HepG2 (cell line): ENCODE measurements around the gene ARHGAP23. TPM values are rescaled to one million over a fixed set of nuclear protein-coding genes. Genes with fewer than 3 reads are reported as not detected.

ENCODE experiments used
- ATAC-seq: fragments of 200-7000 bp; cut with Tn5 transposase; 3 replicates; pipeline ENCODE4 v1.9.1; 2020; ENCODE audit warnings: mild to moderate bottlenecking, moderate library complexity
- BruUV-seq: library from RNA; stranded (reverse); fragments of 400-500 nt; replicated peaks from 2 replicates; lab custom pipeline; 2021; lab: Mats Ljungman, UMichigan
- CTCF ChIA-PET: fragments of 300-600 bp; formaldehyde crosslinking; extraction: SDS; loops from one replicate; lab custom pipeline; 2021; ENCODE audit warnings: low total read pairs, inconsistent platforms, low intra/inter-chr PET ratio; lab: Yijun Ruan, JAX
- POLR2A ChIA-PET: fragments of 350-600 bp; sonication (Branson Sonifier 250); formaldehyde crosslinking; loops from one replicate; lab custom pipeline; 2020; ENCODE audit warnings: antibody characterized with exemption, inconsistent platforms; lab: Yijun Ruan, JAX
- DNase-seq: peaks from one replicate; pipeline ENCODE4 v3.0.0-alpha.2; 2015; ENCODE audit warnings: low spot score
- FAIRE-seq: peaks from 3 replicates; lab custom pipeline; 2011; peaks lifted over from hg19 to GRCh38; lab: Jason Lieb, UNC
- H2AFZ ChIP-seq: one replicate; pipeline ENCODE4 v1.6.1; 2011; ENCODE audit warnings: low read length, inconsistent platforms
- H3K27ac ChIP-seq: fragments of 300-600 bp; 3 replicates; pipeline ENCODE4 v1.8.0; 2011; ENCODE audit warnings: mixed run types, mild to moderate bottlenecking, mixed read lengths, low read length, inconsistent platforms; ENCODE audit not compliant: insufficient read depth; ENCODE audit errors: extremely low read length
- H3K27me3 ChIP-seq, 2 experiments: fragments of 200-600 bp in 1 of 2; 2 replicates in 1 of 2; 3 replicates in 1 of 2; pipeline versions ENCODE4 v1.6.0 to v1.8.0; 2011; ENCODE audit warnings: low read length in 2 of 2, mild to moderate bottlenecking in 2 of 2, moderate library complexity in 2 of 2, inconsistent platforms in 1 of 2; ENCODE audit not compliant: insufficient read depth in 2 of 2, control insufficient read depth in 1 of 2
- H3K36me3 ChIP-seq, 2 experiments: fragments of 200-600 bp in 1 of 2; replicated peaks in 1 of 2; 2 replicates in 1 of 2; 3 replicates in 1 of 2; pipeline versions ENCODE4 v1.5.1 to v1.8.0; 2011; ENCODE audit warnings: low read length in 2 of 2, inconsistent platforms in 1 of 2; ENCODE audit not compliant: insufficient read depth in 2 of 2, control insufficient read depth in 1 of 2
- H3K4me1 ChIP-seq: 2 replicates; pipeline ENCODE4 v1.5.1; 2012; ENCODE audit warnings: low read length, inconsistent platforms; ENCODE audit not compliant: insufficient read depth
- H3K4me2 ChIP-seq: 2 replicates; pipeline ENCODE4 v1.6.0; 2011; ENCODE audit warnings: low read depth, low read length, inconsistent platforms
- H3K4me3 ChIP-seq, 3 experiments: fragments of 200-600 bp in 1 of 3; sonication (generic), shearing (Covaris generic) in 1 of 3; replicated peaks in 1 of 3; 2 replicates each; pipeline ENCODE4 v1.5.1; 2011 to 2016; ENCODE audit warnings: low read length in 3 of 3, inconsistent platforms in 2 of 3, low read depth in 2 of 3, mild to moderate bottlenecking in 2 of 3, control low read depth in 1 of 3, mixed read lengths in 1 of 3; ENCODE audit not compliant: insufficient read depth in 1 of 3
- H3K79me2 ChIP-seq: one replicate; pipeline ENCODE4 v1.6.1; 2011; ENCODE audit warnings: low read length, inconsistent platforms; ENCODE audit not compliant: insufficient read depth
- H3K9ac ChIP-seq: 2 replicates; pipeline ENCODE4 v1.6.0; 2011; ENCODE audit warnings: mild to moderate bottlenecking, low read depth, low read length, inconsistent platforms; ENCODE audit not compliant: insufficient read depth
- H3K9me3 ChIP-seq: 2 replicates; pipeline ENCODE4 v1.5.1; 2012; ENCODE audit warnings: mild to moderate bottlenecking, low read length
- H4K20me1 ChIP-seq: 2 replicates; pipeline ENCODE4 v1.6.0; 2011; ENCODE audit warnings: inconsistent platforms, mild to moderate bottlenecking, low read length, moderate library complexity; ENCODE audit not compliant: insufficient read depth
- CEBPZ ChIP-seq: IDR thresholded peaks from 2 replicates; pipeline ENCODE4 v1.6.1; 2012; ENCODE audit warnings: low read length, improper control_type of control experiment
- FOSL2 ChIP-seq: sonication (generic); formaldehyde crosslinking; IDR thresholded peaks from 2 replicates; pipeline ENCODE4 v1.4.0; 2020; ENCODE audit warnings: missing genetic modification reagents
- KMT2B ChIP-seq: IDR thresholded peaks from 2 replicates; pipeline ENCODE4 v1.6.1; 2016; ENCODE audit warnings: missing genetic modification reagents, missing compliant biosample characterization
- ONECUT2 ChIP-seq: sonication (generic); formaldehyde crosslinking; IDR thresholded peaks from 2 replicates; pipeline ENCODE4 v1.4.0; 2020; ENCODE audit warnings: missing genetic modification reagents
- POLR2G ChIP-seq: fragments of 200-400 bp; formaldehyde crosslinking; IDR thresholded peaks from 2 replicates; pipeline ENCODE4 v1.6.1; 2018; ENCODE audit warnings: mild to moderate bottlenecking, low read depth, low read length, moderate library complexity
- TFDP1 ChIP-seq: IDR thresholded peaks from 2 replicates; pipeline ENCODE4 v1.6.1; 2016; ENCODE audit warnings: missing compliant biosample characterization, missing genetic modification reagents, borderline replicate concordance
- ZBTB46 ChIP-seq: sonication (generic); formaldehyde crosslinking; IDR thresholded peaks from 2 replicates; pipeline ENCODE4 v1.4.0; 2020; ENCODE audit warnings: mild to moderate bottlenecking, missing genetic modification reagents, borderline replicate concordance
- ZBTB7A ChIP-seq: sonication (generic); formaldehyde crosslinking; IDR thresholded peaks from 2 replicates; pipeline ENCODE4 v1.8.0; 2022; ENCODE audit warnings: mild to moderate bottlenecking, missing genetic modification reagents
- ZNF550 ChIP-seq: sonication (generic); formaldehyde crosslinking; IDR thresholded peaks from 2 replicates; pipeline ENCODE4 v1.4.0; 2020; ENCODE audit warnings: mild to moderate bottlenecking, missing genetic modification reagents, borderline replicate concordance
- ZNF670 ChIP-seq: sonication (generic); formaldehyde crosslinking; IDR thresholded peaks from 2 replicates; pipeline ENCODE4 v1.8.0; 2022; ENCODE audit warnings: mild to moderate bottlenecking, missing genetic modification reagents, borderline replicate concordance
- ZNF761 ChIP-seq: sonication (generic); formaldehyde crosslinking; conservative IDR thresholded peaks from 2 replicates; pipeline ENCODE4 v1.4.0; 2020; ENCODE audit warnings: mild to moderate bottlenecking, missing genetic modification reagents
- ZNF800 ChIP-seq: sonication (generic); formaldehyde crosslinking; IDR thresholded peaks from 2 replicates; pipeline ENCODE4 v1.4.0; 2020; ENCODE audit warnings: missing genetic modification reagents
- ZZZ3 ChIP-seq: sonication (generic); formaldehyde crosslinking; IDR thresholded peaks from 2 replicates; pipeline ENCODE4 v1.4.0; 2020; ENCODE audit warnings: missing genetic modification reagents, mild to moderate bottlenecking, borderline replicate concordance
- WGBS: methylation state at CpG from one replicate; pipeline ENCODE4 v1.1.6; 2017; ENCODE audit warnings: low lambda C conversion rate; 5-methylcytosine and 5-hydroxymethylcytosine counted together
- in situ Hi-C: cut with HindIII; loops from 2 replicates; pipeline ENCODE4 v1.10.0; 2017; ENCODE audit warnings: low pct_unique_long_range_greater_than_20kb; ENCODE audit not compliant: extremely low pct_ligation_motif_present
- intact Hi-C: fragments of 100-400 bp; cut with micrococcal nuclease; formaldehyde crosslinking; loops from one replicate; pipeline ENCODE4 v1.10.0; 2022; ENCODE audit not compliant: unreplicated experiment
- polyA plus RNA-seq, 8 experiments: library from polyadenylated mRNA; depleted of rRNA in 3 of 8; stranded (reverse) in 7 of 8; unstranded in 1 of 8; fragments of >200 nt; fragmentation: Illumina TruSeq in 4 of 8; extraction: Trizol in 4 of 8; gene quantifications; 2 replicates each; pipeline versions ENCODE4 v1.2.1 to v1.2.3, GENCODE V29; 2011 to 2016; ENCODE audit warnings: low read depth in 4 of 8, missing spikeins in 1 of 8, mixed read lengths in 1 of 8; ENCODE audit not compliant: insufficient read depth in 1 of 8
- total RNA-seq, 5 experiments: library from RNA; depleted of rRNA; stranded (reverse); fragments of >200 nt; fragmentation: Illumina TruSeq; extraction: Trizol; gene quantifications; 2 replicates each; pipeline ENCODE4 v1.2.3, GENCODE V29; 2016; ENCODE audit warnings: low read depth in 1 of 5

ARHGAP23 gene
- total and polyA plus RNA-seq, 2 of the 13 experiments (the other 11 are each of a cell fraction or from before 2014, with no cell fraction given) = 0.03 TPM; not detected in 1

- no peak for FAIRE-seq
- Histone ChIP-seq H3K79me2 (no peaks in the 10 kb centered on the region), H3K27me3 (peaks cover 0 to 2% of the 10 kb centered on the region in 2 experiments; a peak in 1 of 5 replicates), H3K4me1 (peaks cover 39% of the 10 kb centered on the region), H3K4me3 (peak overlapping the region; percentile 13 to 67 (median 37); a peak in 5 of 6 replicates), H3K36me3 (no peaks in the 10 kb centered on the region), H2AFZ (no peak overlapping the region), H4K20me1 (no peaks in the 10 kb centered on the region), H3K9me3 (no peaks in the 10 kb centered on the region), H3K9ac (no peak overlapping the region), H3K4me2 (peak overlapping the region; percentile 81), H3K27ac (no peak overlapping the region)
- BruUV-seq = no TSS peak
- in situ Hi-C loops = loop anchor here (5.0 kb wide), 1 partner anchor 108 kb away; no protein-coding TSS in a partner anchor
- DNase-seq = peak; percentile 86
- intact Hi-C loops = loop anchor here (5.0 kb wide), 1 partner anchor 47 kb away; no protein-coding TSS in a partner anchor
- WGBS = 14% methylated on average over 37 of the region's 44 CpGs
- ATAC-seq = peak; percentile 81
- ChIA-PET POLR2A (interaction anchor here (0.6 to 2.9 kb wide), 15 partner anchors 11 to 1606 kb away, joined by 3 to 29 read pairs (median 5); partner anchors contain the start of genes LASP1 and SRCIN1), CTCF (interaction anchor here (0.7 to 2.0 kb wide), 4 partner anchors 20 to 108 kb away, joined by 3 to 18 read pairs (median 9); partner anchors contain the start of gene SRCIN1)
- TF ChIP-seq ZNF670 (CRISPR knock-in tag) (peak; percentile 81; the same call in 1 of the 2 replicates), KMT2B (CRISPR knock-in tag) (peak; percentile 43; the same call in 1 of the 2 replicates), TFDP1 (CRISPR knock-in tag) (peak; percentile 79; the same call in 1 of the 2 replicates), ZNF800 (CRISPR knock-in tag) (peak; percentile 83; the same call in 1 of the 2 replicates), ZBTB7A (CRISPR knock-in tag) (no peak), FOSL2 (CRISPR knock-in tag) (peak; percentile 40; the same call in 1 of the 2 replicates), ZNF550 (CRISPR knock-in tag) (no peak), ZNF761 (CRISPR knock-in tag) (no peak), POLR2G (no peak), ZBTB46 (CRISPR knock-in tag) (no peak), ONECUT2 (no peak), CEBPZ (no peak), ZZZ3 (CRISPR knock-in tag) (no peak)
These were observed 131.0 kb downstream of the ARHGAP23 start for GRCh38 chr17:38559051-38559879.
